ENCODE data around the gene SLC25A33.

The SLC25A33 gene

GRCh38 chr1:9586147-9586766 lies 47.0 kb downstream of the SLC25A33 start:
- no peak for DNase-seq (ENCODE audit: low spot score)

- DNase-seq (ENCODE audit: low spot score), result peak; percentile 85
Observed at GRCh38 chr1:9588551-9589143, 49.4 kb downstream of the SLC25A33 start, which contains the start of gene TMEM201. TSS of gene TMEM201 (plus strand) at chr1:9588911. CDS start at chr1:9588931, 20 bp downstream.

GRCh38 chr1:9589144-9589718 lies 50.0 kb downstream of the SLC25A33 start:
- DNase-seq (ENCODE audit: low spot score), result no peak

GRCh38 chr1:9589719-9590157 lies 50.5 kb downstream of the SLC25A33 start:
- DNase-seq (ENCODE audit: low spot score), result no peak

GRCh38 chr1:9590201-9590600 lies 50.9 kb downstream of the SLC25A33 start:
- no peak for DNase-seq (ENCODE audit: low spot score)

GRCh38 chr1:9590945-9591668 lies 51.8 kb downstream of the SLC25A33 start:
- DNase-seq (ENCODE audit: low spot score), result no peak

GRCh38 chr1:9591669-9592509 lies 52.6 kb downstream of the SLC25A33 start:
- DNase-seq (ENCODE audit: low spot score), result no peak

GRCh38 chr1:9592510-9593075 lies 53.3 kb downstream of the SLC25A33 start:
- DNase-seq (ENCODE audit: low spot score), result no peak

- DNase-seq (ENCODE audit: low spot score), result no peak
Observed at GRCh38 chr1:9593147-9593491, 53.9 kb downstream of the SLC25A33 start.

- peak; percentile 74 for DNase-seq (ENCODE audit: low spot score)
Observed at GRCh38 chr1:9593492-9594465, 54.5 kb downstream of the SLC25A33 start.

GRCh38 chr1:9594471-9595155 lies 55.3 kb downstream of the SLC25A33 start:
- DNase-seq (ENCODE audit: low spot score), result no peak

- DNase-seq (ENCODE audit: low spot score), result no peak
Observed at GRCh38 chr1:9595156-9595967, 56.1 kb downstream of the SLC25A33 start.

- no peak for DNase-seq (ENCODE audit: low spot score)
Observed at GRCh38 chr1:9595968-9596340, 56.7 kb downstream of the SLC25A33 start.

- DNase-seq (ENCODE audit: low spot score), result no peak
Observed at GRCh38 chr1:9596415-9597123, 57.3 kb downstream of the SLC25A33 start.

GRCh38 chr1:9597361-9598315 lies 58.4 kb downstream of the SLC25A33 start:
- no peak for DNase-seq (ENCODE audit: low spot score)

GRCh38 chr1:9598316-9598700 lies 59.0 kb downstream of the SLC25A33 start:
- no peak for DNase-seq (ENCODE audit: low spot score)

GRCh38 chr1:9599741-9600140 lies 60.5 kb downstream of the SLC25A33 start:
- DNase-seq (ENCODE audit: low spot score), result no peak

All from SK-N-DZ (cell line).